Occipital lobe (tissue), 2 donors: ENCODE data around the gene TEAD3. TPM values are rescaled to one million over a fixed set of nuclear protein-coding genes. Genes with fewer than 3 reads are reported as not detected.

ENCODE experiments used
- DNase-seq: peaks from one replicate; lab custom pipeline; 2025; lab: John Stamatoyannopoulos, UW
- total RNA-seq: library from RNA; depleted of rRNA; stranded (reverse); fragments of >200 nt; gene quantifications from one replicate; pipeline ENCODE4 v1.2.3, GENCODE V29; 2014

TEAD3 gene
- total RNA-seq, 1 donor from 2014 or later, result 0.16 TPM

- no peak for DNase-seq
These were observed 15.9 kb upstream of the TEAD3 start, which contains the start of gene TULP1 for GRCh38 chr6:35512740-35513139. TULP1 (minus strand) TSS chr6:35512896; CDS start chr6:35512858, 38 bp downstream.

GRCh38 chr6:35512006-35512405 is 15.1 kb upstream of the TEAD3 start:
- no peak for DNase-seq

GRCh38 chr6:35511562-35511941 is 14.7 kb upstream of the TEAD3 start:
- no peak for DNase-seq

GRCh38 chr6:35510916-35511561 is 14.2 kb upstream of the TEAD3 start:
- DNase-seq, result no peak

- no peak for DNase-seq
These were observed 11.7 kb upstream of the TEAD3 start for GRCh38 chr6:35508542-35508941.

- no peak for DNase-seq
These were observed 11.1 kb upstream of the TEAD3 start for GRCh38 chr6:35508027-35508426.

- no peak for DNase-seq
These were observed 10.3 kb upstream of the TEAD3 start for GRCh38 chr6:35507221-35507620.

- no peak for DNase-seq
These were observed 9.7 kb upstream of the TEAD3 start for GRCh38 chr6:35506536-35506935.

- DNase-seq, result no peak
These were observed 9.1 kb upstream of the TEAD3 start for GRCh38 chr6:35505999-35506412.

GRCh38 chr6:35503534-35503933 is 6.7 kb upstream of the TEAD3 start:
- no peak for DNase-seq

- no peak for DNase-seq
These were observed 4.9 kb upstream of the TEAD3 start for GRCh38 chr6:35501784-35502183.

GRCh38 chr6:35500782-35501181 is 3.9 kb upstream of the TEAD3 start:
- no peak for DNase-seq

GRCh38 chr6:35499372-35499771 is 2.5 kb upstream of the TEAD3 start:
- no peak for DNase-seq

GRCh38 chr6:35498422-35499067 is 1.7 kb upstream of the TEAD3 start:
- DNase-seq, result no peak

GRCh38 chr6:35497571-35498421 is 917 bp upstream of the TEAD3 start:
- no peak for DNase-seq

- DNase-seq, result no peak
These were observed 641 bp downstream of the TEAD3 start for GRCh38 chr6:35496036-35496840.

- no peak for DNase-seq
These were observed 1.4 kb downstream of the TEAD3 start for GRCh38 chr6:35495258-35496035.

GRCh38 chr6:35494161-35494563 is 2.7 kb downstream of the TEAD3 start:
- no peak for DNase-seq

GRCh38 chr6:35493307-35493983 is 3.4 kb downstream of the TEAD3 start:
- no peak for DNase-seq

GRCh38 chr6:35492974-35493284 is 4.0 kb downstream of the TEAD3 start:
- no peak for DNase-seq
